Natural killer cell (primary cell): ENCODE data around the gene ARGLU1. TPM values are rescaled to one million over a fixed set of nuclear protein-coding genes. Genes with fewer than 3 reads are reported as not detected.

Experiments
- ATAC-seq, 3 donors: fragments of 150-1000 bp in 2 of 3; fragments of 200-7000 bp in 1 of 3; cut with Tn5 transposase; 1 replicate in 1 of 3; 2 replicates in 2 of 3; pipeline ENCODE4 v1.10.0; 2021; ENCODE audit warnings: mild to moderate bottlenecking in 2 of 3, moderate library complexity in 2 of 3
- DNase-seq, 2 donors: peaks; one replicate each; pipeline versions ENCODE4 v3.0.0 to v3.0.0-alpha.2; 2013 to 2021; ENCODE audit warnings: mixed read lengths in 1 of 2
- H3K27ac ChIP-seq: one replicate; pipeline ENCODE4 v1.5.1; 2013; ENCODE audit warnings: mild to moderate bottlenecking, low read length
- H3K27me3 ChIP-seq: one replicate; pipeline ENCODE4 v1.6.1; 2013; ENCODE audit warnings: low read length; ENCODE audit not compliant: control insufficient read depth, insufficient read depth
- H3K36me3 ChIP-seq: one replicate; pipeline ENCODE4 v1.6.1; 2013; ENCODE audit warnings: low read length; ENCODE audit not compliant: control insufficient read depth, insufficient read depth
- H3K4me1 ChIP-seq: one replicate; pipeline ENCODE4 v1.6.1; 2013; ENCODE audit warnings: low read length; ENCODE audit not compliant: control insufficient read depth, insufficient read depth
- H3K4me3 ChIP-seq: one replicate; pipeline ENCODE4 v1.5.1; 2013; ENCODE audit warnings: low read length
- H3K9me3 ChIP-seq: one replicate; pipeline ENCODE4 v1.6.1; 2013; ENCODE audit warnings: low read length; ENCODE audit not compliant: control insufficient read depth, insufficient read depth
- H3K27ac Mint-ChIP-seq, 2 donors: one replicate each; pipeline ENCODE4 v1.8.0; 2022; ENCODE audit warnings: mild to moderate bottlenecking in 2 of 2, mixed read lengths in 2 of 2, moderate library complexity in 1 of 2
- H3K27me3 Mint-ChIP-seq, 2 donors: one replicate each; pipeline ENCODE4 v1.8.0; 2022; ENCODE audit warnings: low read depth in 2 of 2, mixed read lengths in 2 of 2
- H3K36me3 Mint-ChIP-seq: one replicate; pipeline ENCODE4 v1.8.0; 2022; ENCODE audit warnings: mixed read lengths
- H3K4me1 Mint-ChIP-seq, 2 donors: one replicate each; pipeline ENCODE4 v1.8.0; 2022; ENCODE audit warnings: mixed read lengths in 2 of 2
- H3K4me3 Mint-ChIP-seq: one replicate; pipeline ENCODE4 v1.8.0; 2022; ENCODE audit warnings: mild to moderate bottlenecking, moderate library complexity, mixed read lengths
- H3K9me3 Mint-ChIP-seq, 2 donors: one replicate each; pipeline ENCODE4 v1.8.0; 2022; ENCODE audit warnings: mixed read lengths in 2 of 2
- WGBS: methylation state at CpG from one replicate; pipeline ENCODE4 v1.1.7; 2013; ENCODE audit warnings: missing lambda C conversion rate; ENCODE audit not compliant: insufficient coverage; 5-methylcytosine and 5-hydroxymethylcytosine counted together
- intact Hi-C: fragments of 100-400 bp; cut with micrococcal nuclease; formaldehyde crosslinking; loops from one replicate; pipeline ENCODE4 v1.14.2; 2022
- total RNA-seq, 4 donors: library from RNA; stranded (reverse); fragments of 120-200 nt in 1 of 4; gene quantifications; one replicate each; pipeline versions ENCODE4 v1.2.3 to v1.2.4, GENCODE V29; 2013 to 2022
- TF ChIP-seq, protein P1 (sequence below): fragments of 200-600 bp; IDR thresholded peaks from one replicate; pipeline ENCODE4 v1.8.0; 2022; ENCODE audit warnings: antibody characterized with exemption

ARGLU1 gene
- total RNA-seq, 3 donors from 2014 or later (not counting 1 experiment from before 2014, with no cell fraction given): 158 to 179 (median 161) TPM

DNA sequence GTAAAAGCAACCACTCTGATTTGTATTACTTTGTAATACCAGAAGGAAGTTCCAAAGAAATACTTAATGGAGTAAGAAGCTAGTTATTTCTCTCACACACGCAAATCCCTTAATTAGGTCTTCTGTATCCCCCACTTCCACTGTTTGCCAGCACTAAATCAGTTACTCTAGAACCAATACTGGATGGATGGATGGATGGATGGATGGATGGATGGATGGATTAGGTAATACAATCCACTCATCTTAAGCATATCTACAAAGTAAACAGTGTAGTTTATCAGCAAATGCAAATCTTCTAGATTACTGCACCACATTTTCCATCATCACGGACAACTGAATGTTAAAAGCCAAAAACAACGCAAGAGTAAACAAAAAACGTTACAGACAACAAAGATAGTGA is 27.3 kb downstream of the ARGLU1 start:
- no peak for ATAC-seq
- peaks cover 7% of the 10 kb centered on the region for H3K4me1 ChIP-seq
- WGBS: 87% methylated on average over 3 of the region's 4 CpGs
- no peak for DNase-seq
- no peaks in the 10 kb centered on the region for H3K27me3 Mint-ChIP-seq
- no peaks in the 10 kb centered on the region for H3K9me3 Mint-ChIP-seq
- intact Hi-C loops: no loop called here
- TF ChIP-seq, protein P1, sequence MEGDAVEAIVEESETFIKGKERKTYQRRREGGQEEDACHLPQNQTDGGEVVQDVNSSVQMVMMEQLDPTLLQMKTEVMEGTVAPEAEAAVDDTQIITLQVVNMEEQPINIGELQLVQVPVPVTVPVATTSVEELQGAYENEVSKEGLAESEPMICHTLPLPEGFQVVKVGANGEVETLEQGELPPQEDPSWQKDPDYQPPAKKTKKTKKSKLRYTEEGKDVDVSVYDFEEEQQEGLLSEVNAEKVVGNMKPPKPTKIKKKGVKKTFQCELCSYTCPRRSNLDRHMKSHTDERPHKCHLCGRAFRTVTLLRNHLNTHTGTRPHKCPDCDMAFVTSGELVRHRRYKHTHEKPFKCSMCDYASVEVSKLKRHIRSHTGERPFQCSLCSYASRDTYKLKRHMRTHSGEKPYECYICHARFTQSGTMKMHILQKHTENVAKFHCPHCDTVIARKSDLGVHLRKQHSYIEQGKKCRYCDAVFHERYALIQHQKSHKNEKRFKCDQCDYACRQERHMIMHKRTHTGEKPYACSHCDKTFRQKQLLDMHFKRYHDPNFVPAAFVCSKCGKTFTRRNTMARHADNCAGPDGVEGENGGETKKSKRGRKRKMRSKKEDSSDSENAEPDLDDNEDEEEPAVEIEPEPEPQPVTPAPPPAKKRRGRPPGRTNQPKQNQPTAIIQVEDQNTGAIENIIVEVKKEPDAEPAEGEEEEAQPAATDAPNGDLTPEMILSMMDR: no peak
- peaks cover 32% of the 10 kb centered on the region for H3K36me3 ChIP-seq
- no peak overlapping the region for H3K4me3 ChIP-seq
- no peak overlapping the region for H3K4me3 Mint-ChIP-seq
- H3K27ac ChIP-seq: no peak overlapping the region
- H3K27ac Mint-ChIP-seq: peak overlapping the region in 1 of 2 donors; percentile 35
- peaks cover 10 to 12% of the 10 kb centered on the region in 2 donors for H3K4me1 Mint-ChIP-seq
- H3K9me3 ChIP-seq: no peaks in the 10 kb centered on the region
- no peaks in the 10 kb centered on the region for H3K27me3 ChIP-seq
- no peaks in the 10 kb centered on the region for H3K36me3 Mint-ChIP-seq

DNA sequence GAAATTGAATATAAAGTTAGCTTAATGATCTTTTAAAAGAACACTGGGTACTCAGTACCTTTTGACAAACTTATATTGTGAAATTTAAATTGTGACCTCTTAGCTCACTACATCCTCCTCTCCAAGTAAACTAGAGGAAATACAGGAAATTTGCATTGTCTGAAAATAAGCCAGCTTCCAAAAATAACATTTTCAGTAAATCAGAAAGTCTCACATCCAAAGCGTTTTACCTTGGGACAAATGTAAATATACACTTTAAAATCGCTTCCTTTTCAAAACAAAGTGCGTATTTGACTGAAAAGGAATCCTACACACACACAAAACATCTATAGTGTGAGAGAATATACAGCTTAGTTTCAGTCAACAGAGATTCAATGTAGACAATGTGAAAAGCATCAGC is 30.4 kb downstream of the ARGLU1 start:
- Histone ChIP-seq H3K36me3 (peaks cover 15% of the 10 kb centered on the region), H3K9me3 (no peaks in the 10 kb centered on the region), H3K27me3 (peaks cover 16% of the 10 kb centered on the region), H3K4me1 (peaks cover 26% of the 10 kb centered on the region), H3K27ac (no peak overlapping the region), H3K4me3 (no peak overlapping the region)
- ATAC-seq (no peak), DNase-seq (no peak)
- H3K27me3 Mint-ChIP-seq: peaks cover 9 to 15% of the 10 kb centered on the region in 2 donors
- peak overlapping the region; percentile 69 for H3K4me3 Mint-ChIP-seq
- intact Hi-C loops: loop anchor here (10.0 kb wide), 1 partner anchor 1963 kb away; no protein-coding TSS in a partner anchor
- H3K36me3 Mint-ChIP-seq: no peaks in the 10 kb centered on the region
- no peaks in the 10 kb centered on the region for H3K9me3 Mint-ChIP-seq
- 59% methylated on average over 2 of the region's 3 CpGs for WGBS
- peaks cover 17 to 23% of the 10 kb centered on the region in 2 donors for H3K4me1 Mint-ChIP-seq
- TF ChIP-seq, protein P1: no peak
- H3K27ac Mint-ChIP-seq: no peak overlapping the region

DNA sequence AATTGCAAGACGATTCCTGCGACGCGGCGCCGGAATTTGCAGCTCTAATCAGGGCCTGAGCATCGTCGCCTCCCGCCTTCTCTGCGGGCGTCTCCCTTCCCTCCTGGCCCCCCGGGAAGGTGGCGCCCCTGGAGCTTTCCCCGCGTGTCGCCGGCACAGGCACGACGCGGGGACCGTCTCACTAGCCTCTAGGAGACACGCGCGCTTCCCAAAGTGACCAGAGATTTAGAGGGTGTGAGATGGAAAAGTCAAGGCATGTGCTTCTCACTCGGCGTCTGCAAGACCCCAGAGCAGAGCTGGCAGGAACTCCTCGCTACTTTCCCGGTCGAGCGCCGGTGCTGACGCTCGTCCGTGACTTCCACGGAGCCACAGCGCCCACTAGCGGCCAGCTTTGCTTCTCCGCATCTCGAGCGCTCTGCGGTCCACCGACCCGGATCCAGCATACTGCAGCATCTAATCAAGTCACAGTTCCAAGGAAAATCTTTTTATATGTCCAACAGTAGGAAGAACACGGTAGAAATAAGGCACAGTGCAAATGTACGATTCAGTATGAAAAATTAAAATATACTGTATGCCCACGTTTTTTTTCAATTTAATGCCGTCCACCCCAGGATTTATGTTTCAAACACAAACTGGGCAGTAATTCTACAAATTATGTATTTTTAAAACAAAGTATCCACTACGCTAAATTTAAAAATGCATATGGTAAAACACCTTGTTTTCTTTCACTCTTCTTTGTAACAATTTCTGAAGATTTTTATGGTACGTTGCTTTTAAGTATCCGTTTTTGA is 31.5 kb downstream of the ARGLU1 start:
- Histone ChIP-seq H3K4me3 (peak overlapping the region; percentile 80), H3K27ac (no peak overlapping the region), H3K27me3 (peaks cover 27% of the 10 kb centered on the region), H3K36me3 (peaks cover 7% of the 10 kb centered on the region), H3K4me1 (peaks cover 26% of the 10 kb centered on the region), H3K9me3 (no peaks in the 10 kb centered on the region)
- DNase-seq (peak; percentile 86 to 95), ATAC-seq (peak; percentile 49 to 75 (median 57))
- peak overlapping the region; percentile 99 for H3K4me3 Mint-ChIP-seq
- H3K27me3 Mint-ChIP-seq: peaks cover 15 to 25% of the 10 kb centered on the region in 2 donors
- peak overlapping the region; percentile 72 to 83 for H3K27ac Mint-ChIP-seq
- H3K9me3 Mint-ChIP-seq: no peaks in the 10 kb centered on the region
- H3K36me3 Mint-ChIP-seq: no peaks in the 10 kb centered on the region
- WGBS: under 1% methylated on average over 47 of the region's 50 CpGs
- TF ChIP-seq, protein P1: peak; percentile 99
- H3K4me1 Mint-ChIP-seq: peaks cover 17 to 24% of the 10 kb centered on the region in 2 donors
- intact Hi-C loops: loop anchor here (10.0 kb wide), 1 partner anchor 1962 kb away; no protein-coding TSS in a partner anchor
